NCI-H2196 (cell line): ENCODE measurements around the gene PLCG1.
"Not testable (repeated sequence)": the region's sequence is repeated elsewhere in the genome, so short reads cannot be mapped to it uniquely, and the experiment has no call there.

Experiments
- DNase-seq: peaks from one replicate; lab custom pipeline; 2025; ENCODE audit not compliant: unreplicated experiment; lab: John Stamatoyannopoulos, UW

PLCG1 gene

GRCh38 chr20:41124451-41125094 is 12.8 kb upstream of the PLCG1 start:
- DNase-seq: no peak

DNA sequence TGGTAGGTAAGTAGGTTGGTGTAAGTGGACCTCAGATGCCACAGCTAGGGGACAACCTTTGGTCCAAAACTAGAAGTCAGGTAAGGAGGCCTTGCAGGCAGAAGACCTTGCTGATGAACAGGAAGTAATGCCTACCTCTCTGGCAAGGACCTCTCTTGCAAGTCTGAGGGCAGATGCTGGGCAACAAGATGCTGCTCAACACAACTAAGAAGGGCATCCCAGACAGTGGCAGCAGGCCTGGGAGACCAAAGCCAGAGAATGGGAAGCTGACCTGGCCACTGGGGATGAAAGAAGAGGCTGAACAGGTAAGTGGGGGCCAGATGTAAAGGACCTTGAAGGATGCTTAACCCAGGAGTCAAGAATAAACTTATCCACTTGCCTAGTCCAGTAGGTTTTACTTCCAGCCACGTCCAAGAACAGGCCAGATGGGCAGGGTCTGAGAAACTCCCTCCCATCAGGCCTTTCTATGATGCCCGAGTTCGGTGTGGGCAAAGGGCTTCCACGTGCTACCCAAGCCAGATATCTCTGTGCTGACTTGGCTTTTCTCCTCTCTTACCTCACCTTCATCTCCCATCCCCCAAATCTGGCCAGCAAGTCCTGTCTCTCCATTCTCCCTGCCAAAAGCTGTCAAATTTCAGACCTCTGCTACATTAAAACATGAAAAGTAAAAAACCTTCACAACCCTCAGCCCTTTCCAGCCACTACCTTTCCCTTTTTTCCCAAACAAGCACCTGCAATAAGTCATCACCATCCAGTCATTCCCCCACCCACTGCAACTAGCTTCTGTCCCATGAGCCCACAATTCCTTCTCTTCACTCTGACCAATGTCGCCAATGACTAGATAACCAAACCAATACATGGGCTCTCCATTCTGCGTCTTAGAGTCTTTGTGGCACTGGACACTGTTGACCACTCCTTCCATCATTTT is 11.5 kb upstream of the PLCG1 start:
- DNase-seq: no peak

- no peak for DNase-seq
Observed at GRCh38 chr20:41126719-41127118, 10.6 kb upstream of the PLCG1 start.

DNA sequence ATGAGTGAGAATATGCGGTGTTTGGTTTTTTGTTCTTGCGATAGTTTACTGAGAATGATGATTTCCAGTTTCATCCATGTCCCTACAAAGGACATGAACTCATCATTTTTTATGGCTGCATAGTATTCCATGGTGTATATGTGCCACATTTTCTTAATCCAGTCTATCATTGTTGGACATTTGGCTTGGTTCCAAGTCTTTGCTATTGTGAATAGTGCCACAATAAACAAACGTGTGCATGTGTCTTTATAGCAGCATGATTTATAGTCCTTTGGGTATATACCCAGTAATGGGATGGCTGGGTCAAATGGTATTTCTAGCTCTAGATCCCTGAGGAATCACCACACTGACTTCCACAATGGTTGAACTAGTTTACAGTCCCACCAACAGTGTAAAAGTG is 9.0 kb upstream of the PLCG1 start:
- not testable (repeated sequence) for DNase-seq

GRCh38 chr20:41131594-41132387 is 5.6 kb upstream of the PLCG1 start:
- no peak for DNase-seq

GRCh38 chr20:41132388-41132775 is 5.0 kb upstream of the PLCG1 start:
- not testable (repeated sequence) for DNase-seq

GRCh38 chr20:41133709-41134361 is 3.5 kb upstream of the PLCG1 start:
- DNase-seq: no peak

DNA sequence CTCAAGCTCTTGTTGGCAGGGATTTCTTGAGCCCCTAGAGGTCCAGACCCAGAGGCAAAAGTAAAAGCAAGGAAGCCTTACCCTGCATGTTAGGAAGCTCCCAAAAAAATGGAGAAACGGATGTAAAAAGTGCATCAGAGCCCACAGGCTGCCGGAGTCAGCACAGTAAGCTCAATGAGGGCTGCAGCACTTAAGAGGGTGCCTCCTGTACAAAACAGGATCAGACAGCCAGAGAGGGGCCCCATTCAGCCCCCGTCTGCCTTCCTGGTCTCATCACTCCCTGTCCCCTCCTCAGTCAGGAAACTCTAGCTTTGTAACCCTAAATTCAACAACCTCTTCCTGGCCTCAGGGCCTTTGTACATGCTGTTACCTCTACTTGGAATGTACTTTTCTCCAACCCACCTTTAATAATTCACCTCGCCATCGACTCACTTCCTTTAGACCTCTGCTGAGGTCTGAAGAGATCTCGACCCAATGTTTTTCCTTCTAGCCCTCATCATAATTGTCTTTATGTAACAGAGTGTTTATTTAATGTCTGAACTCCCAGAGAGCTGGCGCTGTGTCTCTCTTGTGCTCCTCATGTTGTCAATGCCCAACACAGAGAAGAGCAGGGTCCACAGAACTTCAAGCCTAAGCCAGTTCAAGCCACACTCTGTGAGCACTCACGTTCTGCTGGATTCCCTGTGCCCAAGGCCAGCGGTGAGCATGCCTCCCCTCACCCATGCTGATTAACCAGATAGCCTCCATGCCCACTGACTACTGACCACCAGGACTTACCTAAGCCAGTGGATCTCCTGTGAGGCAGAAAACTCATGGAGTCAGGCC is 2.8 kb upstream of the PLCG1 start:
- DNase-seq: no peak

DNA sequence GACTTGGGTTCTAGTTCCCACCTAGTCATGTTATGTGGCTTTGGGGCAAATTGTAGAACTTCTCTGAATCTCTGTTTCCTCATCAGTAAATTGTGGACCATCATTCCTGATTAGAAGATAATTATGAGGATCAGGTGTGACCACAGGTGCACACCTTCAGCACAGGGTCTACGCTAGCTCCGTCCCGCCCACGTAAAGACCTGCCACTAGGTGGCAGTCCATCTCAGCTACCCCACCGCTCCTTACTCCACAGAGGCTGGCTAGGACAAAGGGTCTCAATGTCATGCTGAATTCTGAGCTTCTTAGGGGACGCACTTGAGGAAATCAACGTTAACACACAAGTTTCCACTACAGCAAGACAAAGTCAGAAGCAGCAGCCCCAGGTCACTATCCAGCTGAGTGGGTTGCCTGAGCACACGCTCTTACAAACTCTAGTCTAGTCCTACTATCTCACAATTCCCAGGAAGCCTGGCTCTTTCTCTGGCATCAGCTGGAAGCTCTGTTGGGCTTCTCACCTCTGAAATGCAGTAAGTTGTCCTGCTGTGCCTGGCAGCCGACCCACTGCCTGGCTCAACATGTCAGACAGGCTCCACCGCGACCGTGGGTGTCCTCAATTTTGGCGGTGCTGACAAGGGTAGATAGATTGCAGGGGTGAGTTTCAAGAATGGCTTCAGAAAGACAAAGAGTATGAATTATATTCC is 2.0 kb upstream of the PLCG1 start:
- DNase-seq: peak; percentile 49

- DNase-seq: no peak
Observed at GRCh38 chr20:41135888-41136679, 1.3 kb upstream of the PLCG1 start.

DNA sequence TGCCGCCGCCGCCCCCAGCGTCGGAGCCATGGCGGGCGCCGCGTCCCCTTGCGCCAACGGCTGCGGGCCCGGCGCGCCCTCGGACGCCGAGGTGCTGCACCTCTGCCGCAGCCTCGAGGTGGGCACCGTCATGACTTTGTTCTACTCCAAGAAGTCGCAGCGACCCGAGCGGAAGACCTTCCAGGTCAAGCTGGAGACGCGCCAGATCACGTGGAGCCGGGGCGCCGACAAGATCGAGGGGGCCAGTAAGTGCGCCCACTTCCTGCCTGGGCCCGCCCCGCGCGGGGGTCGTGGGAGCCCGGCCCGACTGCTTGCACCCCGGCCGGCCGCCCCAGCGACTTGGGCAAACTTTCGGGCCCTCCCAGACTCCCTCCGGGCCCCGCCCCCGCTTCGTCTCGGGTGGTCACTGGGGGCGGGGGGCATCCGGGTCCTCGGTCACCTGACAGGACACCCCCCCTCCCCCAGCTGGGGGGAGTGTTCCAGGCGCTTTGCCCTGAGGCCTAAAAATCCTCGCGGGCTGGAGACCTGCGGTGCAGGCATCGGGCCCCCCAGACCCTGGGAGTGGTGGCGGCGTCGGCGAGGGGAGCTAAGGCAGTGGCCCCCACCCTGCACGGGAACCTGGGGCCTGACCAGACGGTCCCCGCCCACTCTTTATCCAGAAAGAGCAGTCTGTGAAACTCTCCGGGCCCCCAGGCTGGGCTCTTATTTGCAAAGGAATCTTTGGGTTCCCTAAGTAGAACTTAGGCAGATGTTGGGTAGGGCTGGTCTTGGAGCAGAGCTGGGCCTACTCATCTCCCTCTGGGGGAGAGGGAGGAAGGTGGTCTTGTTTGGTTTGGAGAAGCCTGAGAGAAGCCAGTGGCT is 501 bp downstream of the PLCG1 start:
- DNase-seq: peak; percentile 67

- DNase-seq: no peak
Observed at GRCh38 chr20:41138475-41139226, 1.3 kb downstream of the PLCG1 start.

- DNase-seq: no peak
Observed at GRCh38 chr20:41139227-41140093, 2.1 kb downstream of the PLCG1 start.

- DNase-seq: no peak
Observed at GRCh38 chr20:41140226-41141133, 3.1 kb downstream of the PLCG1 start.

- DNase-seq: no peak
Observed at GRCh38 chr20:41141153-41141815, 3.9 kb downstream of the PLCG1 start.
